HG02870 (cell line): ENCODE measurements around the gene CCNY.

Experiments used
- ATAC-seq: cut with Tn5 transposase; IDR thresholded peaks from one replicate; pipeline ENCODE4 v1.9.1; 2021; ENCODE audit warnings: mild to moderate bottlenecking, moderate library complexity; ENCODE audit not compliant: unreplicated experiment

CCNY gene

DNA sequence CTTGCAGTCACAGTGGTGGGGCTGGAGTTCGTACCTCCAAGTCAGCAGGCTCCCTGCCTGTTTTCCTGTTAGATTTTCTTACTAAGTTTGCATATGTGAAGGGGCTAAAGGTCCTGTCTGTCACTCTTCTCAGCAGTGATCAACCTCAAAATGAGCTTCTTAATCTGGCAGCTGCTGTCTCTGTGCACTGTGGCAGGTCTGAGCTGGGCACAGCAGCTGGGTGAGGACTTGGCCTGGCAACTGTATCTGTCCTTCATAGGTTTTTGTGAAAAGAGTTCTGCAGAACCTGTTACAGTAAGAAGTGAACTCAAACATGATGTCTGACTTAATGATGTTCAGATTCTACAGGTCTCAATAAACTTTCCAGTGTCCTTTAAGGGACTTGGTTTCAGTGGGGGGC, 237.5 kb downstream of the CCNY start:
- no peak for ATAC-seq

- ATAC-seq: no peak
Measured at GRCh38 chr10:35574924-35575352, 238.6 kb downstream of the CCNY start.

DNA sequence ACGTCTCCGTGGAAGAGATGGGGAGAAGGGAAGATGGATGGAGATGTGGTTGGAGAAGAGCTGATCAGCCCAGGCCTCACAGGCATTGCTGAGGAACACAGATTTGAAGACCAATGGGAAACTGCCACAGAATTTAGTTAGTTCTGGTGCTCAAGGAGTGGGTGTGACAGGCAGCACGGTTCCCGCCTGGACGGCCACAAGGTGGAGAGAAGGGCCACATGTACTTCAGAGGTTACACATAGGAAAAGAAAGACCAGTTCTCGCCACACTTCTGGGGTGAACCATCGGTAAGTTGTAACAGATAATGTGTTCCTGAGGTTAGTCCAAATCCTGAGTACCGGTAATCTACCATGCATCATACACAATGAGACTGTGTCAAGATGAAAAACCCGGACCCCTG, 239.3 kb downstream of the CCNY start:
- no peak for ATAC-seq

- ATAC-seq: no peak
Measured at GRCh38 chr10:35576730-35577129, 240.4 kb downstream of the CCNY start.

- ATAC-seq: no peak
Measured at GRCh38 chr10:35577926-35578617, 241.8 kb downstream of the CCNY start.

DNA sequence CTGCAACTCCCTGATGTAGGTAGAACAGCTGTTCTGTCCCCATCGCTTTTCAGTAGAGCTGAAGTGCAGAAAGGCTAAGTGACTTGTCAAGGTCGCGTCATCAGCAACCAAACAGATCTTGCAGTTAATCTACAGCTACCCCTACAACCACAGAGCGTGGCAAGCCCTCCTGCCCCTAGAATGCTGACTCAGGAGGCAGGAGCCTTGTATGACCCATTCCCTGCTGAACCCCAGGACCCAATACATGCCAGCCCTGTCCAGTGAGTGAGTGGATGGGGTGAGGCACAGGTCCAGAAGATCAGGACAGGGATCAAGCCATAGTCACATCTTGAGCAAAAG, 242.3 kb downstream of the CCNY start:
- no peak for ATAC-seq

DNA sequence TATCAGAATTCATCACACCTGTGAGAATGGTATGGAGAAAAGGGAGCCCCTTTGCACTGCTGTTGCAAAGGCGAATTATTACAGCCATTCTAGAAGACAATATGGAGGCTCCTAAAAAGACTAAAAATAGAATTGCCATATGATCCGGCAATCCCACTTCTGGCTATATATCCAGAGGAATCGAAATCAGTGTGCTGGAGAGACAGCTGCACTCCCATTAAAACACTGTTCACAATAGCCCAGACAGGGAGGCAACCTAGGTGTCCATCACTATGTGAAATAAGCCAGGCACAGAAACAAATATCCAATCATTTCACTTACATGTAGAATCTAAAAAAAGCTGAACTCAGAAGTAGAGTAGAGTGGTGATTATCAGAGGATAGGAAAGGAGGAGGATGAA, 242.8 kb downstream of the CCNY start:
- ATAC-seq: no peak

DNA sequence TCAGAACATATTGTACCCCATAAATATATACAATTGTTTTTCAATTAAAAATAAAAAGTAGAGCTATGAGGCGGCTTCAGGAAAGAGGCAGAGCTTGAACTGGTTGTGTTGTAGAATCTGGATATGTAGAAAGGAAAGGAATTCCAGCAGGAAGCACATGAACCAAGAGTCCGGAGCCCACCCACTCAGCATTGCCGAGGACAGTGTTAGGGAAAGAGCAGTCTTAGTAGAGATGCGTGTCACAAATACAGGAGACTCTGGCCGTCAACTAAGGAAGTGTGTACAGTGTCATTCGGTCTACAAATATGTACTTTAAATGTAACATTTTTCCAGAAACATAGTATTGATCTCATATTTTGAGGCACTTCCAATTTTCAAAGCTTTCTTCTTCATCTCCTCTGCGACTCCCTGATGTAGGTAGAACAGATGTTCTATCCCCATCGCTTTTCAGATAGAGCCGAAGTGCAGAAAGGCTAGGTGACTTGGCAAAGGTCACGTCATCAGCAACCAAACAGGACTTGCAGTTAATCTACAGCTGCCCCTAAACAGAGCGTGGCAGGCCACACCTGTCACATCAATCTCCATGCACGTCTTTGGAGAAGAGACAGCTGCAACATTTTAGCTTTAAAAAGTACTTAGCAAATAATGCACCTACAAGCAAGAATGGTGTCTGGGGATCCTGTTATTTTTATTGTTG, 243.6 kb downstream of the CCNY start:
- ATAC-seq: no peak

- ATAC-seq: no peak
Measured at GRCh38 chr10:35580423-35580770, 244.1 kb downstream of the CCNY start.

DNA sequence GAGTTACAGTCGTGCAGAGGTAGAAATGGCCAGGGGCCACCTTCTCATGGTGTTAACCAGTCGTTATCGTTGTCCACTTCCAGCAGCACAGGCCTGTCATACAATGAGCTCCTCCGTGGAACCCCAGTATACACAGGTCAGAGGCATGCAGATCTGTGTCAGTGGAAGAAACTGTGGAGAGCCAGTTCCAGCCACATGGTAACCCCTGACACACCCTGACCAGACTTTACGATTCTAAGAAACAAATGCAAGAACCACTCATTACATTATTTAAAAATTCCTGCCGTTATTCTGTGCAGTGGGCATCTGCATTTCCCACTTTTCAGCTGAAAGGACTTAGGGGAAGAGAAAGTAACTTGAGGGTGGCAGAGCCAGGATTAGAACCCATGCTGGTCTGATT, 245.3 kb downstream of the CCNY start:
- no peak for ATAC-seq

DNA sequence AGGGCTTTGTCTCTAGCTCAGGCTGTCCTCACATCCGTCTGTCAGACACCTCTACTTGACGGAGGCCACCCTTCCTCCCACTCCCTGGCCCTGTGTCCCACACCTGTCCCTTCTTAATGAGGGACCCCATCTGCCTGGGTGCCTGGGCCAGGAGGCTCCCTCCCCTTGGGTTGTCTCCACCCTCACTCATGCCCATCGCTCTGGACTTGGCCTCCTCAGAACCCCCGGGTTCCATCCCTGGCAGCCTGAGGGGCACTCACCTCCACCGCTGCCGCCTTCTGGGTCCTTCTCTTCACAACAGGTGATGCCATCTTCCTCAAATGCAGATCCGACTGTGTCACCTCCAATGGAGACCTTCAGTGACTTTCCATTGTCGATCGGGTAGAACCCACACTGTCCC, 248.6 kb downstream of the CCNY start:
- no peak for ATAC-seq

- no peak for ATAC-seq
Measured at GRCh38 chr10:35585356-35585755, 249.0 kb downstream of the CCNY start.

- ATAC-seq: no peak
Measured at GRCh38 chr10:35585903-35586535, 249.7 kb downstream of the CCNY start.

DNA sequence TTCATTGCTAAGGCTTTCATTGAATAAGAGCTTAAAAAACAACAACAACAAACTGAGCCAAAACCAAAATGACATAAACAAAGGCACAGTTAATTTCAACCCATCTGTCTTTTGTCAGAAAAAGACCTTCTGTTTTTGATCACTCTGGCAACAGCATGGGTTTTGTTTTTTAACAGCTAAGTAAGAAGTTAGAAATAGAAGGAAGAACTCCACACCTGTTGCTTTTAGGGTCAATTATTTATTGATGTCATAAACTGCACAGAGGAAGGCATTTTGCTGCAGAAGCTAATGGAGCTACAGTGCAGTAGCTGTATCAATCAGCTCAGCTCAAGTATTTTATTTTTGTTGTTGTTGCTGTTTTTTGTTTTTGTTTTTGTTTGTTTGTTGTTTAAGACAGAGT, 252.5 kb downstream of the CCNY start:
- ATAC-seq: no peak

GRCh38 chr10:35592441-35592840, 256.1 kb downstream of the CCNY start:
- ATAC-seq: no peak

DNA sequence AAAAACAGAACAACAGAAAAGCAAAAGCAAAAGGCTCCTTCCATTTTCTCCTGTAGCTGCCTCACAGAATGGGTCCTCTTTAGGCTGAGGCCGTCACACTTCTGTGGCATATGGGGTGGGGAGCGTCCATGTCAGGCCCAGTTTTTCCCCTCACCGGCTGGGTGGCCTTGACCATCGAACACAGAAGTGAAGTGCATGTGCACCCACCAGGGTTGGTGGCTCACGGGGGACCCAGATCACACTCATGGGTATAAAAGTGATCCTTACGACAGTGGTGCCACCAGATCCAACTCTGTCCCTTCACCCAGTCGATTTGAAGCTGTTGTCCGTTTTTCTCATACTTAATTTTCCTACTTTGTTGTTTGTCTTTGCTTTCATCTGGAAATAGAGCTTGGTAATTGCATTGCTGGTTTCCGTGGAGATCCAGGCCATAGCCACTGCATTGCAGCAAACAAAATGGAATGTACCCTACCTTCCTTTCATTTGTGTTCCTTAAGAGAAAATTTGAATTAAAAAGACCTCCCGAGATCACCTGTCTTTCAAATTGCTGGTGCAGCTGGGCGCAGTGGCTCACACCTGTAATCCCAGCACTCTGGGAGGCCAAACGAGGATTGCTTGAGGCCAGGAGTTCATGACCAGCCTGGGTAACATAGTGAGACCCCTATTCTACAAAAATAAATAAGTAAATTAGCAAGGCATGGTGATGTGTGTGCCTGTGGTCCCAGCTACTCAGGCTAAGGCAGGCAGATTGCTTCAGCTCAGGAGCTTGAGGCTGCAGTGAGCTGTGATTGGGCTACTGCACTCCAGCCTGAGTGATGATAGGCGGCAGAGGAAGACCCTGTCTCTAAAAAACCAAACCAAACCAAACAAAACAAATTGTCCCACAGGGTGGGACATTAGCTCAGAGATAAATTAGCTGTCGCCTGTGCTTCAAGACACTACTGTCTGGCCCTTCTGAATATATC, 258.1 kb downstream of the CCNY start:
- no peak for ATAC-seq

DNA sequence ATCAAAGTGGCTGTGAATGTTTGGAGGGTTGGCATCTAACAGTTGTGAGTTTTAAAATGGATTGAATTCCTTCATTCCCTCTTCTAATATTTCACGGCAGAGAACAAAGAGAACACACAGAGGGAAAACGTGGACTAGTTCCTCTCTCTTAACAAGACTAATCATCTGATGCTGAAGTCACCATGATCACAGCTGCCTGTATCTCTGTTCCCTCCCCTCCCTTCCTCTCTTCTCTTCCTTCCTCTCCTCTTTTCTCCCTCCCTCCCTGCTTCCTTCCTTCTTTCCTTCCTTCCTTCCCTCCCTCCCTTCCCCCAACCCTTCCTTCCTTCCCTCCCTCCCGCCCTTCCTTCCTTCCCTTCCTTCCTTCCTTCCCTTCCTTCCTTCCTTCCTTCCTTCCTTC, 258.8 kb downstream of the CCNY start:
- no peak for ATAC-seq

DNA sequence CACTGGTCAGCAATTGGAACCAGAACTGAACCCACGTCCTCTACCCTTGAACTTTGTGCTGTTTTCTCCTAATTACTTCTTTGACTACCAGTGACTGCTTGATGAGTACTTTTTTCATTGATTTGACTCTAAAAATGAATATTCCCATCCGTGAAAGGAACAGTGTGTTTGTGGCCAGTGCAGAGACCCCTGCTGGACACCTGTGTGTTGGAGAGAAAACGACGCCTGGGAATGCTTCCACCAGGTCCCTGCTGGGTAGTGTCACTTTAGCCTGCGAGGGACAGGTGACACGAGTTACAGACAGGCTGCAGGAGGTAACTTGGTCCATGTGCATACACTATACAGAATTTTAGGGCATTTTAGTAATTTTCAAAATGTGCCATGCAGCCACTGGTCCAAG, 262.1 kb downstream of the CCNY start:
- ATAC-seq: no peak

- ATAC-seq: no peak
Measured at GRCh38 chr10:35600193-35600592, 263.9 kb downstream of the CCNY start.

GRCh38 chr10:35605191-35605590, 268.9 kb downstream of the CCNY start, which contains the start of gene GJD4:
Gene GJD4 (plus strand): TSS chr10:35605341. CDS start chr10:35605568, 227 bp downstream.
- no peak for ATAC-seq

- no peak for ATAC-seq
Measured at GRCh38 chr10:35606430-35606829, 270.1 kb downstream of the CCNY start.
